Superior temporal gyrus (tissue), 1 donor: ENCODE results near the gene HOXB13.

Experiments
- DNase-seq: peaks from one replicate; pipeline ENCODE4 v3.0.0-alpha.2; 2016; ENCODE audit errors: extremely low spot score

The HOXB13 gene

GRCh38 chr17:48728232-48729231 lies at the start of gene HOXB13:
Gene HOXB13, minus strand, starts transcription at chr17:48728750. Its CDS starts 157 bp downstream, at chr17:48728593.
- DNase-seq, result no peak

- DNase-seq, result no peak
These were observed 48.1 kb upstream of the HOXB13 start for GRCh38 chr17:48776602-48777001.

- DNase-seq, result no peak
These were observed 44.7 kb upstream of the HOXB13 start for GRCh38 chr17:48773245-48773644.

GRCh38 chr17:48770954-48771353 lies 42.4 kb upstream of the HOXB13 start:
- DNase-seq, result no peak

GRCh38 chr17:48769009-48769675 lies 40.6 kb upstream of the HOXB13 start:
- DNase-seq, result no peak

- DNase-seq, result no peak
These were observed 38.8 kb upstream of the HOXB13 start for GRCh38 chr17:48767263-48767774.

- no peak for DNase-seq
These were observed 32.6 kb upstream of the HOXB13 start for GRCh38 chr17:48761114-48761513.

- no peak for DNase-seq
These were observed 31.9 kb upstream of the HOXB13 start for GRCh38 chr17:48760411-48760810.

GRCh38 chr17:48759288-48759687 lies 30.7 kb upstream of the HOXB13 start:
- no peak for DNase-seq

GRCh38 chr17:48757524-48757961 lies 29.0 kb upstream of the HOXB13 start:
- no peak for DNase-seq

- DNase-seq, result no peak
These were observed 28.3 kb upstream of the HOXB13 start for GRCh38 chr17:48756830-48757251.

GRCh38 chr17:48755356-48755755 lies 26.8 kb upstream of the HOXB13 start:
- no peak for DNase-seq

- no peak for DNase-seq
These were observed 26.1 kb upstream of the HOXB13 start for GRCh38 chr17:48754500-48755261.

GRCh38 chr17:48753794-48754499 lies 25.4 kb upstream of the HOXB13 start:
- no peak for DNase-seq

- DNase-seq, result no peak
These were observed 24.1 kb upstream of the HOXB13 start for GRCh38 chr17:48752399-48753288.

GRCh38 chr17:48751733-48752398 lies 23.3 kb upstream of the HOXB13 start:
- no peak for DNase-seq

GRCh38 chr17:48751172-48751571 lies 22.6 kb upstream of the HOXB13 start:
- no peak for DNase-seq

- no peak for DNase-seq
These were observed 21.3 kb upstream of the HOXB13 start for GRCh38 chr17:48749621-48750553.
